Left kidney (tissue), 8 donors: Measurements from ENCODE around the gene METAP1D. TPM values are rescaled to one million over a fixed set of nuclear protein-coding genes. Genes with fewer than 3 reads are reported as not detected.
"Not testable (repeated sequence)": the region's sequence is repeated elsewhere in the genome, so short reads cannot be mapped to it uniquely, and the experiment has no call there.

Experiments used
- DNase-seq: peaks from one replicate; pipeline ENCODE4 v3.0.0-alpha.2; 2013
- long read RNA-seq, 8 donors: transcript quantifications; one replicate each; lab custom pipeline, GENCODE V29; 2026
- polyA plus RNA-seq: library from polyadenylated mRNA; unstranded; fragments of 120-200 nt; gene quantifications from one replicate; pipeline ENCODE4 v1.2.1, GENCODE V29; 2013; ENCODE audit not compliant: insufficient read length

Gene METAP1D
- 25.8 TPM for polyA plus RNA-seq
- long read RNA-seq, donor 1, result 0 reads
- long read RNA-seq, donor 2, partial matches to known transcripts, result 0 of 5 reads
- long read RNA-seq, donor 2, other reads (novel, unspliced or antisense), result 0 of 5 reads
- long read RNA-seq, donor 3, partial matches to known transcripts, result 6 of 7 reads
- long read RNA-seq, donor 3, other reads (novel, unspliced or antisense), result 0 of 7 reads
- long read RNA-seq, donor 4, result 0 reads
- long read RNA-seq, donor 5, partial matches to known transcripts, result 0 of 5 reads
- long read RNA-seq, donor 5, other reads (novel, unspliced or antisense), result 0 of 5 reads
- long read RNA-seq, donor 6, partial matches to known transcripts, result 0 of 2 reads
- long read RNA-seq, donor 6, other reads (novel, unspliced or antisense), result 0 of 2 reads
- long read RNA-seq, donor 7, partial matches to known transcripts, result 0 of 6 reads
- long read RNA-seq, donor 7, other reads (novel, unspliced or antisense), result 0 of 6 reads
- long read RNA-seq, donor 8, partial matches to known transcripts, result 0 of 4 reads
- long read RNA-seq, donor 8, other reads (novel, unspliced or antisense), result 0 of 4 reads

- peak; percentile 88 for DNase-seq
Measured at GRCh38 chr2:171999604-172000469, at the start of gene METAP1D. Gene METAP1D (plus strand): TSS chr2:171999953. CDS start chr2:171999970, 17 bp downstream.

- no peak for DNase-seq
Measured at GRCh38 chr2:171952276-171952675, 47.5 kb upstream of the METAP1D start.

- no peak for DNase-seq
Measured at GRCh38 chr2:171952748-171953147, 47.0 kb upstream of the METAP1D start.

- no peak for DNase-seq
Measured at GRCh38 chr2:171956135-171956825, 43.5 kb upstream of the METAP1D start.

GRCh38 chr2:171957061-171957460, 42.7 kb upstream of the METAP1D start:
- no peak for DNase-seq

GRCh38 chr2:171958475-171958874, 41.3 kb upstream of the METAP1D start:
- no peak for DNase-seq

DNA sequence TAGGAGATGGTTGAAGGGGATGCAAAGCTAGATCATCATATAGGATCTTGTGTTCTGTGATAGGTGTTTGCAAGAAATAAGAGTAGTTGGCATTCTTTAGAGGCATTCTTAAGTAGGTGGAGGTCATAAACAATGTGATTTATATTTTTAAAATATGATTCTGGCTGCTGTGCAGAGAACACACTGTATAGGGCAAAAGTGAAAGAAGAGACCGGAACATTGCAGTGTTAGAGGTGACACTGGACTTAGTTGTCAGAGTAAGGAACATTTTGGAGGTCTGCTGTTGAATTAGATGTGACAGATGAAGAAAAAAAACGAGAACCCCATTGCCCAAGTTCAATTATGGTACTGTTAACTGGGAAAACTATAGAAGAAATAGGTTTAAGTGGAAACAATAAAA, 39.8 kb upstream of the METAP1D start:
- no peak for DNase-seq

DNA sequence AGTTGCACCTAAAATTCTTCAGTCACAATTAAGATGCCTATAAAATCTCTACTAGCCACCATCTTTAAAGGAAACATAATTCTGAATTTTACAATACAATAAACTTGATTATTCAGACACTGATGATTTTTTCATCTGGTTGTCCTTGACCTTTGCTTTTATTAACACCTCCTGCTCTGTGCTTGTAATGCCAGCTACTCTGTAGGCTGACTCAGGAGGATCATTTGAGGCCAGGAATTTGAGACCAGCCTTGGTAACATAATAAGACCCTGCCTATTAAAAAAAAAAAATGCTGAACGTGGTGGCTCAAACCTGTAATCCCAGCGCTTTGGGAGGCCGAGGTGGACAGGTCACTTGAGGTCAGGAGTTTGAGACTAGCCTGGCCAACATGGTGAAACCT, 39.2 kb upstream of the METAP1D start:
- DNase-seq, result no peak

DNA sequence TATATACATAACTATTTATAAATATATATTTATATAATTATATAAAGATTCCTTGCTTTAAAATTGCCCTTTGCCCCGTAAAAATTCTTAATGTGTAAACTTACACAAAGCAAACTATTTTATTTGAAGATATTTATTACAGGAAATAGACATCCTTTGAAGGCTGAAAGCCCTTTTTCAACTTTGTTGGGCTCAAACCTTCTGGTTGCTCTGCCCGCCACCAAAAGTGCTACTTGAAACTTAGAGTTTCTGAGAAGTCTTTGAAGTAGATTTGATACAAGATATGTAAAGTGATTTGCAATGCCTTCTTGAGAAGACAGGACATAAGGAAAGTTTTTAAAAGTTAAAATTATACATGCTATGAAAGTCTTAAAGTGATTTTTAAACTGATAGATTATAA, 36.6 kb upstream of the METAP1D start:
- no peak for DNase-seq

DNA sequence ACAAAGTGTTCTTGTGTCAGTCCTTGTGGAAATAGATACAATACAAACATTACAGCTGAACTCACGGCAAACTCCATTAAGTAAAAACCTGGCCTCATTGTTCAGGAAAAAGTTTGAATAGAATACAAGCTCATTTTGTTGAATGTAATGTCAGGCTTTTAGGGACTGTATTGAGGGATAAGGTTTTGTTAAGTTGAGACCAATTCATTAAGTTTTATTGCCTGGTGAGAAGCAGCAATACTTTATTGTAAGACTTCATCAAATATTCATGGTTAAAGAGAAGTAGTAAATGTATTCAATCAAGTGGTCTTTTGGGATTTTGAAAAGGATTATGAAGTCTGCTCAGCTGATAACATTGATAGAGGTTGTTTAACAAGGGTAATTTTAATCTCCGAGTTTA, 35.4 kb upstream of the METAP1D start:
- no peak for DNase-seq

DNA sequence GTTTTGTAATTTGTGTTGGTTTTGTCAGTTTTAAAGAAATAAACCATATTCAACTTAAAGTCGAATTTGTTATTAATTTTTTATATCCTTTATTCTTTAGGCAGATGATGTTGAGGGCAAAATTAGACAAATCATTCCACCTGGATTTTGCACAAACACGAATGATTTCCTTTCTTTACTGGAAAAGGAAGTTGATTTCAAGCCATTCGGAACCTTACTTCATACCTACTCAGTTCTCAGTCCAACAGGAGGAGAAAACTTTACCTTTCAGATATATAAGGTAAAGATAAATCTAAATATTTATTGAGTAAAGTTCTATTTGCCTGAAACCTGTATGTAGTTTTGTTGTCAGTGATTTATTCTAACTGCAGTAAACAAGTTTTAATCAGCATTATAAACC, 34.5 kb upstream of the METAP1D start:
- DNase-seq, result no peak

DNA sequence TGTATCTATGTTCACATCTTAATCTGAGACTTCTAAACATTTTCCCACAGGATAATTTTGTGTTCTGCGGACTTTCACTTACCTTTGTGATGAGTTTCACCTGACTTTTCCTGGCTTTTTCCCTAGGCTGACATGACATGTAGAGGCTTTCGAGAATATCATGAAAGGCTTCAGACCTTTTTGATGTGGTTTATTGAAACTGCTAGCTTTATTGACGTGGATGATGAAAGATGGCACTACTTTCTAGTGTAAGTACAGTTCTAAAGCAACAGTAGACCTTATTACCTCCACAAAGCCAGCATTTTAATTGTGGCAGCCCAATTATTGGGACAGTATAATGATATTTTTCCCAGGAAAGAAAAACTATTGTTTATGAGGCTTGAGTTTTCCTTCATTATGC, 34.1 kb upstream of the METAP1D start:
- DNase-seq, result no peak

DNA sequence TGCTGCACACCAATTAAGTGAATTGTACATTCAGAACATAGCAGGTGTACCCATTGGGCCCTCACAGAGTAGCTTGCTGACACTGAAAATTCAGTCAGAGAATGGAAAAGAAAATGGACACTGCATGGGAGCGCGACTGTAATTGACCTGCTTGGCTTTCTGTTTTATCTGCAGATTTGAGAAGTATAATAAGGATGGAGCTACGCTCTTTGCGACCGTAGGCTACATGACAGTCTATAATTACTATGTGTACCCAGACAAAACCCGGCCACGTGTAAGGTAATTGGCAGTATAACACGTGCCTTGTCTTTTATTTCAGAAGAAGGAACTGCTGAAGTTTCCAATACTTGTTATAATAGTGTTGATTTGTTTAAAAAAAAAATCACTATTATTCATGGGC, 33.5 kb upstream of the METAP1D start:
- DNase-seq, result no peak

GRCh38 chr2:171966688-171967087, 33.1 kb upstream of the METAP1D start:
- no peak for DNase-seq

GRCh38 chr2:171968509-171968908, 31.2 kb upstream of the METAP1D start:
- no peak for DNase-seq

GRCh38 chr2:171972329-171972982, 27.3 kb upstream of the METAP1D start:
- DNase-seq, result no peak

DNA sequence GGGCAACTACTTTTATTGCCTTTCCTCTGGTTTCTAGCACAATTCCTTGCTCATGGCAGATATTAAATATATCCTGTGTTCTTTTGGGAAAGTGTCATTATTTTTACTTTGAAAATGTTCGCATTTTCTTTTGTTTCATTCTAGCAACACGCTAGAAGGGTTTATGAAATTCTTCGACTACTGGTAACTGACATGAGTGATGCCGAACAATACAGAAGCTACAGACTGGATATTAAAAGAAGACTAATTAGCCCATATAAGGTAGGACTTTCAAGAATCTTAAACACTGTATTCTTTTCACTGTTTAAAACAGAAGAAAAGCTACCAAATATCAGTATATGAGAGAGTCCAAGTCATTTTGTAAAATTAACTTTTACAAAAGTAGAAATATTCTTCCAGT, 20.6 kb upstream of the METAP1D start:
- DNase-seq, result no peak

GRCh38 chr2:171983924-171984323, 15.8 kb upstream of the METAP1D start:
- DNase-seq, result not testable (repeated sequence)

GRCh38 chr2:171985076-171985475, 14.7 kb upstream of the METAP1D start:
- no peak for DNase-seq

- DNase-seq, result no peak
Measured at GRCh38 chr2:171986778-171987177, 13.0 kb upstream of the METAP1D start.

DNA sequence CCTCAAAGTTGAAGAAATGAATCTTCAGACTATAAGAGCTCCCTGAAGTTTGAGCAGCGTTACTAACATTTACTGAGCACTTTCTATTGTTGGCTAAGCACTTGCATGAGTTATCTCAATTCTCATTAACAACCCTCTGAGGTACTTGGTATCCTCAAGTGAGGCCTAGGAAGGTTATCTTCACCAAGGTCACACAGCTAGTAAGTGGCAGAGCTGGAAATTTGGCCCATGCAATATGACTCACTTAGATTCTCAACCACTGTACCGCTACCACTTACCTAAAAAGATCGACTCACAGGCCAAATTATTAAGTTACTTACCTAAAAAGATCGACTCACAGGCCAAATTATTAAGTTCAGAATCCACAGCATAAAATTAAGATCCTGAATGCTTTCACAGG, 8.7 kb upstream of the METAP1D start:
- DNase-seq, result no peak

DNA sequence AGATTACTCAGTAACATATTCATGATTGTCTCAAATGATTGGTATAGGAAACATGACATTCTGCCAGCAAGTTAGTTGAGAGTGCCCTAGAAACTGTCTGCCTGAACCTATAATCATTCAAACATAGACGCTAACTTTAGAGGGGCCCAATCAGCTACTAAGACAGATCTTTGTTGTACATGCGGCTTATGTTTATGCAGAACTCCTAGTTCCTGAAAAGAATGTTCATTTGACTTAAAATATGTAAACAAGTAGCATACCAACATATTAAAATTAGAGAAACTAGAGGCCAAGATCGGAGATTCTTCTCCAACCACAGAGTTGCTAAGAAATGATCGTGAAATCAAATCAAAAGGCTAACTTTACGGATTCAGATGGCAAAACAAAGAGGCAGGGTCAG, 4.2 kb upstream of the METAP1D start:
- no peak for DNase-seq
